HG02938 (cell line): ENCODE measurements around the gene CMTR1.

Experiments used
- ATAC-seq: cut with Tn5 transposase; IDR thresholded peaks from one replicate; pipeline ENCODE4 v1.9.1; 2021; ENCODE audit warnings: mild to moderate bottlenecking, moderate library complexity; ENCODE audit not compliant: unreplicated experiment

Gene CMTR1

GRCh38 chr6:37477191-37477590 is 44.2 kb downstream of the CMTR1 start:
- ATAC-seq, result no peak

GRCh38 chr6:37477656-37478435 is 44.8 kb downstream of the CMTR1 start:
- ATAC-seq, result no peak

DNA sequence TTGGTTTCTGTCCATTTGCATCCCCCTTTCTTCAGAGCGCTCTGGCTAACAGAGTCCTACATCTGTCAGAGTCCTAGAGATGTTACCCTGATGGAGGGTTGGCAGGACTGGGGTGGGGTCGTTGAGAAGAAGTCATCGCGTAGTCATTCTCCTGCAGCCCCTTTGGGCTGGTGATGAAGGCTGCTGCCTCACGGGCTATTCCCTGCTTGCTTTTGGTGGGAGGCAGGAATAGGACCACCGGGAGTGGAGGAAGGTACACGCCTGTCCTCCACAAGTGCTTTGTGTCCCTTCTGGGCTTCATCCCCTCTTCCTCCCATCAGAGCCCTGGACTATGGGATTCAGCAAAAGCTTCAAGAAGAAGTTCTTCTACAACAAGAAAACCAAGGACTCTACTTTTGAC is 45.8 kb downstream of the CMTR1 start:
- ATAC-seq, result no peak

DNA sequence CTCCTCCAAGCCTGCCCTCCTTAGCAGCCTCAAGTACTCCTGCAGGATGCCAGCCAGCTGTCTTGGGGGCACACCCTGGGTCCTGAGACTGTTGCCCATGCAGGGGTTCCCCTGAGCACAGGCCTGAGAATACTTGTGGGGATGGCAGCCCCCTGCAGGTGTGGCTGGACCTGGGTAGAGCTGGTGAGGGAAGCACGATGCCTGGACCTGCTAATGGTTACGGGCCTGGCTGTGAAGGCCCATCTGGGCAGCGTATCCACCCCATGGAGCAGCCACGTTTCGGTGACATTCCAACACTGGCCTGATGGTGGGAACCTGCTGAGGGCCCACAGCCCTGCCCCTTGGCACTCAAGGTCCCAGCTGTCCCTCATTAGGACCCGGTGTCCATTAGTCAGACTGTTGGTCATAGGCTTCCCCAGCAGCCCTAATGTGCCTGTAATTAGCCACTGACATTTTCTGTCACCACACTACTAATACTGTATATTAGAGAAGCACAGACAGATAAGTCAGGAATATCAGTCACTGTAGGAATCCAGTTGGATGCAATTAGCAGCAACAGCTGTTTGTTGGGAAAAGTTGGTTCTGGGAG is 46.3 kb downstream of the CMTR1 start:
- ATAC-seq, result no peak

- ATAC-seq, result no peak
Measured at GRCh38 chr6:37480118-37480736, 47.2 kb downstream of the CMTR1 start.

DNA sequence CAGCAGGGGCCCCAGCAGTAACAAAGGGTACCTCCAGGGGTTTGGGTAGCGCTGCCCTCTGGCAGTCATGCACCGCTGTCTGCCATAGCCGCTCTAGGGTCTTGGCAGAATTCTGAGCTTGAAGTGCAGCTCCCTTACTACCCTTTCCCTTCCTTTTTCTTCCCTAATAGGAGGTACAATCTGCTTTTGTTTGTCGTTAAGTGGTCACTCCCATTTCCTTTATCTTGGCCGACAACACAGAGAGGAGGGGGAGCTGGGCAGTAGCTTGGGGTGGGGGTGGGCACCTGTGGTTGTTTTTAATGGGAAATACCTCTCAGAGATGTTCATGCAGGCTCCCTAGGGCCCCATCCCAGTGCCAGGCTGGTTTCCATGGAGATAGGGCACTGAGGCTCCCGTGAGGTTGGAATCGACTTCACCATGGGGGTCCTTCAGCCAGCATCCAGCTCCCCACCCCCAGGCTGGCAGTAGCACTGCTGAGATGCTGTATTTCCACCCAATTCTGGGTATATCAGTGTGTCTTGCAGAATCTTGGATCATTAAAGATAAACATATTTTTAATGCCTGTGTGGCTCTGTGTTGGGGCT is 48.0 kb downstream of the CMTR1 start:
- no peak for ATAC-seq

GRCh38 chr6:37481711-37482605 is 48.9 kb downstream of the CMTR1 start:
- ATAC-seq, result no peak

- no peak for ATAC-seq
Measured at GRCh38 chr6:37482606-37483251, 49.7 kb downstream of the CMTR1 start.

DNA sequence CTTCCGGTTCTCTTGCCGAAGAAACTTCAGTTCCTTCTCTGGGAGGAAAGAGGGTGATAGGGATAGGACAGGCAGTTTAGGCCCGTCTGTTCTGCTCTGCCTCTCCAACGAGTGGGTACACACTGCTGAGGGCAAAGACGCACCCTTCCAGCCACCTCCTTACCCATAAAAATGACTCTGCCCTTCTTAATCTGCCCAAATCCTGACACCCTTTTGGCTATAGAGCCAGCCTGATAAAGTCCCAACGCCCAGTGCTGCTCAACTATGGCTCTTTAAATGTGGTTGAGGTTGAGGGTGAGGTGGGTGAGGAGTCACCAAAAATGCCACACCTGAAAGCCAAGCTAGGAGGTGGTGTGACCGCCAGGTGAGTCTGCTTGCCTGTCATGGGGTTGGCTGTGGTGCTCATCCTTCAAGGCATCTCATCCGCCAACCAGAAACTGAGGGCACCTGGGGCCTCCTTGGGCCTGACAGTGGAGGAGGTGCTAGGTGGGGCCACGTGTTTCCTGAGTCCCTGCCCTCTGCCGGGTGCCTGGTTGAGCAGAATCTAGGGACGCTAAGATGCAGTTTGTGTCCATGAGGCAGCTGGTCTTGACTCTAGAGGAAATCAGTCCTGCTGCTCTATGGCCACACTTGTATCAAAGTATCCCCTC is 50.4 kb downstream of the CMTR1 start:
- ATAC-seq, result no peak

- ATAC-seq, result no peak
Measured at GRCh38 chr6:37483917-37484785, 51.1 kb downstream of the CMTR1 start.

- ATAC-seq, result no peak
Measured at GRCh38 chr6:37484786-37485170, 51.8 kb downstream of the CMTR1 start.

GRCh38 chr6:37485291-37485702 is 52.3 kb downstream of the CMTR1 start:
- ATAC-seq, result no peak

DNA sequence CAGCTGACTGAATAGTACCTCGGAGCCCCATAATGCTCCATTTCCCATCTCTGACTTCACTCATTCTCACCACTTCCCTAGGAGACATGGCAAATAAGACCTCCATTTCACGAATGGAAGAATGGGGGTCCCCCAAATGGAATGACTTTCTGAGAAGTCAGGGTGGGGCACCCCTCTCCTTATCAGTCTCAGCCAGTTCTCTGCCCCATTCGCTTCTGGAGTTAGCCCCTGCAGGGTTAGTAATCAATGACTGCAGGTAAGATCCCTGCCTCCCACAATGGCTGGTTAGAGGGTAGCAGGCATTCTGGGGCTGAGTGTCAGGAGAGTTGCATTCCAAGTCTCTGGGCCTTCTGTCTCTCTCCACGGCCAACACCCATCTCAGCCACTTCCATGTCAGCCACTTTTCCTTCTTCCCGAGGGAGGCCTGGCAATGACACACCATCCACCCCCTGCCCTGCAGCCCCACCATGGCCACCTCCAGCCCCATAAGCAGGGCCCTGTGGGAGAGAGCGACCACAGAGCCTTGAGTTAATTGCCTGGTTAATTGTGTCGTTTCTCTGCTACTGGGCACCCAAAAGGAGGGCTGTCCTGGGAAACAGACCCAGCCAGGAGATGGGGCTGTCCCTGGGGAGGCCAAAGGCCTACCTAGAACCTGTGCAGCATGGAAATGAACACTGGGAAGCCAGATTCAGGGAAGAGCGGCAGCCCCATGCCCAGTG is 53.3 kb downstream of the CMTR1 start:
- no peak for ATAC-seq

- ATAC-seq, result no peak
Measured at GRCh38 chr6:37487591-37488380, 54.8 kb downstream of the CMTR1 start.

- no peak for ATAC-seq
Measured at GRCh38 chr6:37488476-37488875, 55.5 kb downstream of the CMTR1 start.

DNA sequence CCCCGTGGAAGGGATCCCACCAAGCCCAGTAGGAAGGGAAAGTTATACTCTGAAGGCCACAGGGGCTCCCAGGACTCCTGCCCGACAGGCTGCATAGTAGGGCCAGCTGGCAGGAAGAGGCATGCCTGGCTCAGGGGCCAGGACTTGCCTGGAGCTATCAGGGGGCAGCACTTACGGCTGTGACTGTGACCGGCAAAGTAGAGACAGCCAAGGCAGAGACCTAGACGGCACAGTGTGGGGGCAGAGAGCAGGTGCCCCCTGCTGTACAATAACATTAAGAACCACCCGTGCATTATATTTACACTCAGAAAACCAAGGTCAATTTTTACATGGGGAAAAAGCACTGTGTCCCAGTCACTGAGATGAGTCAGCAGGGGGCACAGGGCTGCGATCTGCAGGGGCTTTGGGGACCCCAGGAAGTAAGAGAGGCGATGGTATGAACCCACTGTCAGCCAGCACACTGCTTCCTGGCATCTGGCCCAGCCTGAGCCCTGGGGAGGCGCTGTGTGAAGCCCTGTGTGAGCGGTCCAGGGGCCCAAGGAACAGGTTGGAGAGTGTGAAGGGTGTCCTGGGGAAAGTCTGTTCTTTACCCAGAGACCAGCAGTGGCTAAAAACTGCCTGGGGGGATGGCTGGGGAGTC is 56.8 kb downstream of the CMTR1 start:
- ATAC-seq, result no peak
